Tibial nerve (tissue), 4 donors: ENCODE results near the gene DHRSX.

Experiments
- CTCF ChIP-seq, 5 experiments: fragments of 200-600 bp in 3 of 5; fragments of 450-650 bp in 2 of 5; sonication (generic) in 3 of 5; IDR thresholded peaks; one replicate each; pipeline ENCODE4 v1.5.1; 2016 to 2019; ENCODE audit warnings: antibody characterized with exemption in 5 of 5, mild to moderate bottlenecking in 3 of 5, moderate library complexity in 2 of 5
- EP300 ChIP-seq, 2 donors: sonication (generic); formaldehyde crosslinking; IDR thresholded peaks; one replicate each; pipeline ENCODE4 v1.6.1; 2017; ENCODE audit warnings: antibody characterized with exemption in 2 of 2, mild to moderate bottlenecking in 1 of 2
- POLR2A ChIP-seq, 2 donors: fragments of 450-650 bp; IDR thresholded peaks; one replicate each; pipeline ENCODE4 v1.6.1; 2017; ENCODE audit warnings: antibody characterized with exemption in 2 of 2, mild to moderate bottlenecking in 2 of 2, moderate library complexity in 2 of 2

GRCh38 chrX:2426289-2426882 is 74.4 kb downstream of the DHRSX start:
- TF ChIP-seq CTCF (IDR thresholded peaks at IDR 0.05) (no peak), EP300 (IDR thresholded peaks at IDR 0.05) (no peak), POLR2A (IDR thresholded peaks at IDR 0.05) (no peak)
